Dermis blood vessel endothelial cell (primary cell): ENCODE results near the gene FXR2. TPM values are rescaled to one million over a fixed set of nuclear protein-coding genes. Genes with fewer than 3 reads are reported as not detected.
"Not testable (repeated sequence)": the region's sequence is repeated elsewhere in the genome, so short reads cannot be mapped to it uniquely, and the experiment has no call there.

ENCODE experiments used
- DNase-seq: peaks from one replicate; pipeline ENCODE4 v3.0.0; 2010
- total RNA-seq: library from RNA; depleted of rRNA; stranded (reverse); fragments of >200 nt; gene quantifications from 2 replicates; pipeline ENCODE4 v1.2.3, GENCODE V29; 2014

FXR2 gene
- total RNA-seq: 38.8 and 51.1 TPM in 2 replicates

GRCh38 chr17:7614425-7615264 lies at the start of gene FXR2:
Gene FXR2, minus strand, starts transcription at chr17:7614897. Its CDS starts 365 bp downstream, at chr17:7614532.
- DNase-seq: peak; percentile 100

- DNase-seq: no peak
Measured at GRCh38 chr17:7656958-7657609, 42.4 kb upstream of the FXR2 start.

DNA sequence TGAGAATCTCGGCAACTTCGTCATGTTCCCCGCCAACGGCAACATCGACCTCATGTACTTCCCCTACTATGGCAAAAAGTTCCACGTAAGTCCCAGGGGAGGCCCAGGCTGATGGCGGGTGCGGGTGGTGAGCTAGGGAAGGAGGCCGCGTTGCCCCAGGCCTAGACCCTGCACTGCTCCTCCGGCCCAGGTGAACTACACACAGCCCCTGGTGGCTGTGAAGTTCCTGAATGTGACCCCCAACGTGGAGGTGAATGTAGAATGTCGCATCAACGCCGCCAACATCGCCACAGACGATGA lies 40.8 kb upstream of the FXR2 start:
- DNase-seq: no peak

GRCh38 chr17:7654832-7655540 lies 40.3 kb upstream of the FXR2 start:
- no peak for DNase-seq

- no peak for DNase-seq
Measured at GRCh38 chr17:7652388-7653356, 38.0 kb upstream of the FXR2 start.

GRCh38 chr17:7651665-7652387 lies 37.1 kb upstream of the FXR2 start:
- no peak for DNase-seq

- no peak for DNase-seq
Measured at GRCh38 chr17:7651097-7651664, 36.5 kb upstream of the FXR2 start.

- DNase-seq: peak; percentile 51
Measured at GRCh38 chr17:7650509-7651096, 35.9 kb upstream of the FXR2 start, which contains the start of gene ATP1B2. Gene ATP1B2, plus strand, starts transcription at chr17:7650926. Its CDS starts 593 bp downstream, at chr17:7651519.

GRCh38 chr17:7647018-7647417 lies 32.3 kb upstream of the FXR2 start:
- DNase-seq: no peak

GRCh38 chr17:7646457-7646856 lies 31.8 kb upstream of the FXR2 start:
- no peak for DNase-seq

DNA sequence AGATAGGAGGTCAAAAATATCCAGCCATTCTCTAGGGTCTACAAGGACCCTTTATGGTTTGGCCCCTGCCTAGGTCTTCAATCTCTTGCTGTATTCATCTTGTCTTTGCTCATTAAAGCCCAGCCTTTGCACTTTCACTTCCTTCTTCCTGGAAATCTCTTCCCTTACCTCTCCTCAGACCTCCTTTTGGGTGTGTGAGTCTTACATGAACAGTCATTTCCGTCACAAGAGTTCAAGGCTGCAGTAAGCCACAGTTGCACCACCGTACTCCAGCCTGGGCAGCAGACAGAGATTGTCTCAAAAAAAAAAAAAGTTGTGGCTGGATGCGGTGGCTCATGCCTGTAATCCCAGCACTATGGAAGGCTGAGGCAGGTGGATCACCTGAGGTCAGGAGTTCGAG lies 30.1 kb upstream of the FXR2 start:
- DNase-seq: no peak

GRCh38 chr17:7641635-7642034 lies 26.9 kb upstream of the FXR2 start:
- not testable (repeated sequence) for DNase-seq

- DNase-seq: no peak
Measured at GRCh38 chr17:7640783-7641182, 26.1 kb upstream of the FXR2 start.

DNA sequence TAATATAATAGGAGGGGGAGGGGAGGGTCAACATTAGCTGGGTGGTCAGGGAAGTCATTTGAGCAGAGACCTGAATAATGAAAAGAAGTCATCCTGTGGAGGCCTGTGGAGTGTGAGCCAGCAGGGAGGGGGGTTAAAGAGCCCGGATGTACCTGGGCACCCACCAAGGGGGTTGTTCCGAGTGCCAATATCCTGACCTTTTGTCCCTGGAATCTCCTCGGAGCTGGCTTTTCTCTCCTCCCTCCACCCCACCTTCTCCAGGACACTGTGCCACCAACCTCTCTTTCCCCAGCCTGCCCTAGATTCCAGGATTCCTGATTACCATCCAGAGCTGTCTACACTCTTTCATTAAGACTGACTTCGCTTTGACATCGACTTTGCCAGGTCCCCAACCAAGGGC lies 21.5 kb upstream of the FXR2 start:
- no peak for DNase-seq

DNA sequence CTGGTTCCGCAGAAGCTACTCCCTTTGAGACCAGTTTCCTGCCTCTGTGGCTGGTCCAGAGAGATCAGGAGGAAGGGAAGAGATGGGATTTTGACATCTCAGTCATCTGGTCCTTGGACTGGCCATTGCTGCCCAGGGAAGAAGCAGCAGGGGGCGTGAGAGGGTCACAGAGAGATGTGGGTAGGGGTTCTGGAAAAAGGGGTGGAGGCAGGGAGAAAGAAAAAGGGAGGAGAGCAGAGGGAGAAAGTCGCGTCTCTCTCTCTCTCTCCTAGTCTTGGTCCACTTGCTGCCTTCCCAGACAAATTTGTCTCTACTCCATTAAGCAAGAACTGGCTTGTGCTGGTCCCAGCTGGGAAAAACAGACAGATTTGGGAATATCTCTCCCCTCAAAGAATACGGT lies 19.7 kb upstream of the FXR2 start:
- peak; percentile 62 for DNase-seq

- no peak for DNase-seq
Measured at GRCh38 chr17:7633093-7633492, 18.4 kb upstream of the FXR2 start.

DNA sequence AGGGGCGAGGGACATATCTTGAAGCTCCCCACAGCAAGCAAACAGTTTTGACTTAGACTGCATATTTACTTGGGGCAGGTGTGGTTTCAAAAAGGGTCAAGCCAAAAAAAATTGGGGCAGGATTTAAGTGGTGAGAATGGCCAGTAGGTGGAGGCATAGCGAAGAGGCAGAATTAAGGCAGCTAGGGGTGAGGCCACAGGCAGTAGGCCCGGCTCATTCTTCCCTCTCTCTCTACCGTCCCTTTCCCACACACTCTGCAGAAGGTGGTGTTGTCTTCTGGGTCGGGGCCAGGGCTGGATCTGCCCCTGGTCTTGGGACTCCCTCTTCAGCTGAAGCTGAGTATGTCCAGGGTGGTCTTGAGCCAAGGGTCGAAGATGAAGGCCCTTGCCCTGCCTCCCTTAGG lies 17.8 kb upstream of the FXR2 start:
- DNase-seq: peak; percentile 65

DNA sequence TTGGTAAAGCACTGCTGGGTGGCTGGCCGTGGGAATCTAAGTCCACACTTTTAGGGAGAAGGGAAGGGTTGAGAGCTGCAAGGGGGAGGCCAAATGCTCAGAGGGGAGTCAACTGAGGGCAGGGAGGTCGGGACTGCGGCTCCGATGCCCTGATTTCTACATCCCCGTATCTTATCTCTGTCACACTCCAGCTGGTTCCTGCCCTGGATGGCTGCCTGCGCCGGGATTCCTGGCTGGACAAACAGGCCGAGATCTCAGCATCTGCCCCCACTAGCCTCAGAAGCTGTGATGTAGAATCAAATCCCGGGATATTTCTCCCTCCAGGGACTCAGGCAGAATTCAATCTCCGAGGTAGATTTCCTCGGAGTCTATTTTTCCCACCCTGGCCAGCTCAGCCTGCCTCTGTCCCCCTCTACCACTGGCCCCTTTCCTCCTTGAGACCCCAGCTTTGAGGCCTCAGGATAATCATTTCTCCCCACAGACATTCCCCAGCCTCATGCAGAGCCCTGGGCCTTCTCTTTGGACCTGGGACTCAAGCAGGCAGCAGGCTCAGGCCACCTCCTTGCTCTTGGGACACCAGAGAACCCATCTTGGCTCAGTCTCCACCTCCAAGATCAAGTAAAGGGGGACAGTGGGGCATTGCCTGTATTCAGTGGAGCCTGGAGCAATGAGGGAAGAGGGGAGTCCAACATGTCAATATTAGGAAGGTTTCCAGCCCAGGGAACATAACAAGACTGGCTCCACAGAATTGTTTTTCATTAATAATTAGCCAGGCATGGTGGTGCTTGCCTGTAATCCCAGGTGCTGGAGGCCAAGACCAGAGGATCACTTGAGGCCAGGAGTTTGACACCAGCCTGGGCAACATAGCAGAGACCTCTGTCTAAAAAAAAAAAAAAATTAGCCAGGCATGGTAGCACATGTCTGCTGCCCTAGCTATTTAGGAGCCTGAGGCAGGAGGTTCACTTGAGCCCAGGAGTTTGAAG lies 17.0 kb upstream of the FXR2 start:
- DNase-seq: no peak

- DNase-seq: no peak
Measured at GRCh38 chr17:7629939-7630571, 15.4 kb upstream of the FXR2 start, which contains the start of gene SHBG. Gene SHBG, plus strand, starts transcription at chr17:7630135. Its CDS starts 38 bp downstream, at chr17:7630173.
